Left colon (tissue), 2 donors: ENCODE results near the gene WFDC1. TPM values are rescaled to one million over a fixed set of nuclear protein-coding genes. Genes with fewer than 3 reads are reported as not detected.

Experiments used
- total RNA-seq, 2 donors: library from RNA; stranded (reverse); fragmentation: NEBNext Ultra II Directional; extraction: Animal tissue kit (Norgen Biotek cat#: 25700); gene quantifications; one replicate each; pipeline ENCODE4 v1.2.1, GENCODE V29; 2021
- donor health status: DM: no; HTN: no; CAD: no.
- donor health status: DM: yes; HTN: yes; CAD: no.

WFDC1 gene
- total RNA-seq, 2 donors from 2014 or later: 4.3 to 12.3 TPM

Other genes starting within 250 kb of the WFDC1 start
- 10 to 100 TPM; 68.5 to 73.8 TPM for gene MBTPS1, start 177.9 kb upstream of the WFDC1 start, total RNA-seq
- 10 to 100 TPM; 11.5 to 13.2 TPM for gene HSDL1, start 149.7 kb upstream of the WFDC1 start, total RNA-seq
- gene DNAAF1, start 149.6 kb upstream of the WFDC1 start, total RNA-seq: under 1 TPM; 0.09 to 0.34 TPM
- gene TAF1C, start 107.8 kb upstream of the WFDC1 start, total RNA-seq: 10 to 100 TPM; 33.1 to 36.8 TPM
- gene ADAD2, start 103.7 kb upstream of the WFDC1 start, total RNA-seq: under 1 TPM in 1 of 2 donors, not detected in 1; 0.14 TPM
- not detected for gene KCNG4, start 54.9 kb upstream of the WFDC1 start, total RNA-seq
- 100 to 1,000 TPM; 188 to 253 TPM for gene ATP2C2, start 73.7 kb downstream of the WFDC1 start, total RNA-seq
- 10 to 100 TPM; 21.1 to 22.2 TPM for gene MEAK7, start 209.8 kb downstream of the WFDC1 start, total RNA-seq